Psoas muscle (tissue), 8 donors: Measurements from ENCODE around the gene OR2D2. TPM values are rescaled to one million over a fixed set of nuclear protein-coding genes. Genes with fewer than 3 reads are reported as not detected.

Source experiments
- ATAC-seq, 4 donors: fragments of 200-7000 bp; cut with Tn5 transposase; one replicate each; pipeline ENCODE4 v1.9.1; 2020; ENCODE audit warnings: moderate library complexity in 3 of 4, mild to moderate bottlenecking in 2 of 4
- DNase-seq, 2 donors: peaks; one replicate each; pipeline ENCODE4 v3.0.0-alpha.2; 2020
- H3K27ac ChIP-seq: fragments of 200-600 bp; one replicate; pipeline ENCODE4 v1.8.0; 2022
- H3K27me3 ChIP-seq, 3 donors: fragments of 200-600 bp in 1 of 3; one replicate each; pipeline versions ENCODE4 v1.6.1 to v1.8.0; 2013 to 2022; ENCODE audit warnings: low read length in 2 of 3, mild to moderate bottlenecking in 2 of 3, moderate library complexity in 1 of 3; ENCODE audit not compliant: insufficient read depth in 3 of 3
- H3K36me3 ChIP-seq, 2 donors: fragments of 200-600 bp in 1 of 2; one replicate each; pipeline versions ENCODE4 v1.6.1 to v1.8.0; 2013 to 2022; ENCODE audit warnings: low read depth in 1 of 2, mild to moderate bottlenecking in 1 of 2, moderate library complexity in 1 of 2; ENCODE audit not compliant: insufficient read depth in 1 of 2
- H3K4me1 ChIP-seq: fragments of 200-600 bp; one replicate; pipeline ENCODE4 v1.8.0; 2022
- H3K4me3 ChIP-seq: fragments of 200-600 bp; one replicate; pipeline ENCODE4 v1.8.0; 2022; ENCODE audit warnings: mild to moderate bottlenecking
- H3K9me3 ChIP-seq: fragments of 200-600 bp; one replicate; pipeline ENCODE4 v1.8.0; 2022
- CTCF ChIP-seq: fragments of 200-600 bp; IDR thresholded peaks from one replicate; pipeline ENCODE4 v1.8.0; 2022; ENCODE audit warnings: antibody characterized with exemption
- WGBS, 3 donors: extraction: QIAGEN DNeasy Blood & Tissue Kit; methylation state at CpG; one replicate each; pipeline versions ENCODE4 v1.1.6 to v1.1.7; 2013; 5-methylcytosine and 5-hydroxymethylcytosine counted together
- intact Hi-C, 2 donors: fragments of 100-400 bp; cut with DNase I; formaldehyde crosslinking; loops; one replicate each; pipeline versions ENCODE4 v1.11.0 to v1.14.2; 2022
- polyA plus RNA-seq, 3 donors: library from polyadenylated mRNA; stranded (reverse); fragments of 200-250 nt; gene quantifications; one replicate each; pipeline ENCODE4 v1.2.3, GENCODE V29; 2013
- total RNA-seq, 4 donors: library from RNA; stranded (reverse); fragmentation: NEBNext Ultra II Directional in 2 of 4; extraction: Animal tissue kit (Norgen Biotek cat#: 25700) in 2 of 4; gene quantifications; one replicate each; pipeline versions ENCODE4 v1.2.1 to v1.2.4, GENCODE V29; 2021 to 2023
- donor health status: healthy with polysubstance abuse.
- donor health status: DM: no; HTN: no; CAD: no; lungs with moderate emphysema.
- donor health status: Bipolar disorder and iron deficiency.
- donor health status: healthy.
- donor health status: DM: yes; HTN: yes; CAD: no.
- donor health status: DM: no; HTN: no; CAD: no.
- donor health status: DM: no; HTN: no; CAD: no.
- donor health status: DM: yes; HTN: yes; CAD: no.

Gene OR2D2
- total and polyA plus RNA-seq, 7 donors, result not detected

DNA sequence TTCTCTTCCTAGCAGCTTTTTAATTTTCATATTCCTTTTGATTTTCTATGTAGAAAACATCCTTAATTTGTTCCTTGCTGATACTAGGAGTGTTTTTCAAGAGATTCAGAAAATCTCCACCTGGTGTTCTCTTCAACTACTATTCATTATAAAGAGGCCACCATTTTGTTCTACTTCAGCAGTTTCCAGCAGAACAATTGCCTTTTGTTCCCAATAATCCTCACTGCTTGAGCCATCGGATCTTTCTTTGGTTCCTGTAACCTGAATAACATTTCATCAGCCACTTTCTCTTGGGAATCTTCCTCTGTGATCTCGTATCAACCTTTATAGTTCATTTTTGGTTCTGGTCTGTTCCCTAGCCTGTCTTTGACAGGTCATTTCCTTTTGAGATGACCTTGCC, 48.6 kb downstream of the OR2D2 start:
- Histone ChIP-seq H3K4me3 (no peak overlapping the region), H3K27ac (no peak overlapping the region), H3K36me3 (no peaks in the 10 kb centered on the region), H3K4me1 (no peaks in the 10 kb centered on the region), H3K9me3 (peaks cover 2% of the 10 kb centered on the region), H3K27me3 (no peaks in the 10 kb centered on the region)
- ATAC-seq, result no peak
- intact Hi-C loops, result no loop called here
- 17 to 26% (median 17%) methylated on average over 2 of the region's 2 CpGs for WGBS, 3 donors
- no peak for TF ChIP-seq CTCF
- no peak for DNase-seq

GRCh38 chr11:6841694-6842093, 50.6 kb downstream of the OR2D2 start:
- no peaks in the 10 kb centered on the region for H3K36me3 ChIP-seq
- no peaks in the 10 kb centered on the region for H3K4me1 ChIP-seq
- H3K9me3 ChIP-seq, result peaks cover 2% of the 10 kb centered on the region
- H3K27ac ChIP-seq, result no peak overlapping the region
- DNase-seq (no peak), ATAC-seq (no peak)
- no peak for TF ChIP-seq CTCF
- H3K27me3 ChIP-seq, result no peaks in the 10 kb centered on the region
- no peak overlapping the region for H3K4me3 ChIP-seq
- intact Hi-C loops, result no loop called here

Other genes starting within 250 kb of the OR2D2 start
- 1 to 10 TPM; 3.2 to 7.2 (median 5.4) TPM for gene DCHS1, start 236.7 kb downstream of the OR2D2 start, total RNA-seq
- gene DCHS1, start 236.7 kb downstream of the OR2D2 start, polyA plus RNA-seq, result 1 to 10 TPM in 2 of 3 donors, under 1 TPM in 1; 0.98 to 1.7 (median 1.1) TPM
- gene MRPL17, start 209.2 kb downstream of the OR2D2 start, total RNA-seq, result 10 to 100 TPM; 27.2 to 44.8 (median 38.8) TPM
- 10 to 100 TPM; 43.0 to 95.6 (median 47.0) TPM for gene MRPL17, start 209.2 kb downstream of the OR2D2 start, polyA plus RNA-seq
- gene OR2AG2, start 120.5 kb downstream of the OR2D2 start, total RNA-seq, result not detected
- under 1 TPM in 1 of 3 donors, not detected in 2; 0.01 TPM for gene OR2AG2, start 120.5 kb downstream of the OR2D2 start, polyA plus RNA-seq
- not detected for gene OR2AG1, start 109.5 kb downstream of the OR2D2 start, total RNA-seq
- gene OR2AG1, start 109.5 kb downstream of the OR2D2 start, polyA plus RNA-seq, result not detected
- gene OR6A2, start 92.8 kb downstream of the OR2D2 start, total RNA-seq, result not detected
- not detected for gene OR6A2, start 92.8 kb downstream of the OR2D2 start, polyA plus RNA-seq
- not detected for gene OR10A5, start 46.8 kb downstream of the OR2D2 start, total RNA-seq
- not detected for gene OR10A5, start 46.8 kb downstream of the OR2D2 start, polyA plus RNA-seq
- not detected for gene OR10A2, start 29.4 kb downstream of the OR2D2 start, total RNA-seq
- not detected for gene OR10A2, start 29.4 kb downstream of the OR2D2 start, polyA plus RNA-seq
- not detected for gene OR10A4, start 15.9 kb downstream of the OR2D2 start, total RNA-seq
- not detected for gene OR10A4, start 15.9 kb downstream of the OR2D2 start, polyA plus RNA-seq
- gene OR2D3, start 28.5 kb upstream of the OR2D2 start, total RNA-seq, result not detected
- gene OR2D3, start 28.5 kb upstream of the OR2D2 start, polyA plus RNA-seq, result not detected
- gene ZNF215, start 33.9 kb upstream of the OR2D2 start, total RNA-seq, result under 1 TPM; 0.11 to 0.36 (median 0.21) TPM
- under 1 TPM; 0.07 to 0.35 (median 0.23) TPM for gene ZNF215, start 33.9 kb upstream of the OR2D2 start, polyA plus RNA-seq
- under 1 TPM; 0.30 to 0.97 (median 0.64) TPM for gene ZNF214, start 127.8 kb upstream of the OR2D2 start, total RNA-seq
- under 1 TPM; 0.46 to 0.90 (median 0.75) TPM for gene ZNF214, start 127.8 kb upstream of the OR2D2 start, polyA plus RNA-seq
- gene NLRP14, start 128.0 kb upstream of the OR2D2 start, total RNA-seq, result under 1 TPM in 1 of 4 donors, not detected in 3; 0.06 TPM
- gene NLRP14, start 128.0 kb upstream of the OR2D2 start, polyA plus RNA-seq, result not detected
- not detected for gene RBMXL2, start 196.5 kb upstream of the OR2D2 start, total RNA-seq
- not detected for gene RBMXL2, start 196.5 kb upstream of the OR2D2 start, polyA plus RNA-seq